ENCODE results near the gene TNS3. TPM values are rescaled to one million over a fixed set of nuclear protein-coding genes. Genes with fewer than 3 reads are reported as not detected.

Gene TNS3
- total and polyA plus RNA-seq, 2 of the 13 experiments (the other 11 are each of a cell fraction or from before 2014, with no cell fraction given): 52.9 to 55.7 TPM

DNA sequence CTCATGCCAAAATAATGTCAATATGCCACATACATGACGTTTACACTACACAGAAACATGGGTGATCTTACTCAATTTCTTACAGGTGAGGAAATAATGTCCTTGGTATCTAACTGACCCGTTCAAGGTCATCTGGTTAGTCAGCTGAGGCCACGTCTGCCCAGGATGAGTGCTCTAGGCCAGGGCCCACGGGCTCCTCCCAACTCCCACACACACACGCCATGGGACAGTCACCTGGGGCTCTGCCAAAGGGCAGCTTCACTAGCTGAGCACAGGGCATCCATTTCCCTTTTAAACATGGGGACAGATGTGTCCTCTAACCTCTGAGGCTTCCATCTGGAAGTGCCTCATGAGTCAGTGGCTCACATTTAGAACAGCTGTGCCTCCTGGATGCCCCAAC is 123.9 kb downstream of the TNS3 start (continued):
- TF ChIP-seq, protein P1, sequence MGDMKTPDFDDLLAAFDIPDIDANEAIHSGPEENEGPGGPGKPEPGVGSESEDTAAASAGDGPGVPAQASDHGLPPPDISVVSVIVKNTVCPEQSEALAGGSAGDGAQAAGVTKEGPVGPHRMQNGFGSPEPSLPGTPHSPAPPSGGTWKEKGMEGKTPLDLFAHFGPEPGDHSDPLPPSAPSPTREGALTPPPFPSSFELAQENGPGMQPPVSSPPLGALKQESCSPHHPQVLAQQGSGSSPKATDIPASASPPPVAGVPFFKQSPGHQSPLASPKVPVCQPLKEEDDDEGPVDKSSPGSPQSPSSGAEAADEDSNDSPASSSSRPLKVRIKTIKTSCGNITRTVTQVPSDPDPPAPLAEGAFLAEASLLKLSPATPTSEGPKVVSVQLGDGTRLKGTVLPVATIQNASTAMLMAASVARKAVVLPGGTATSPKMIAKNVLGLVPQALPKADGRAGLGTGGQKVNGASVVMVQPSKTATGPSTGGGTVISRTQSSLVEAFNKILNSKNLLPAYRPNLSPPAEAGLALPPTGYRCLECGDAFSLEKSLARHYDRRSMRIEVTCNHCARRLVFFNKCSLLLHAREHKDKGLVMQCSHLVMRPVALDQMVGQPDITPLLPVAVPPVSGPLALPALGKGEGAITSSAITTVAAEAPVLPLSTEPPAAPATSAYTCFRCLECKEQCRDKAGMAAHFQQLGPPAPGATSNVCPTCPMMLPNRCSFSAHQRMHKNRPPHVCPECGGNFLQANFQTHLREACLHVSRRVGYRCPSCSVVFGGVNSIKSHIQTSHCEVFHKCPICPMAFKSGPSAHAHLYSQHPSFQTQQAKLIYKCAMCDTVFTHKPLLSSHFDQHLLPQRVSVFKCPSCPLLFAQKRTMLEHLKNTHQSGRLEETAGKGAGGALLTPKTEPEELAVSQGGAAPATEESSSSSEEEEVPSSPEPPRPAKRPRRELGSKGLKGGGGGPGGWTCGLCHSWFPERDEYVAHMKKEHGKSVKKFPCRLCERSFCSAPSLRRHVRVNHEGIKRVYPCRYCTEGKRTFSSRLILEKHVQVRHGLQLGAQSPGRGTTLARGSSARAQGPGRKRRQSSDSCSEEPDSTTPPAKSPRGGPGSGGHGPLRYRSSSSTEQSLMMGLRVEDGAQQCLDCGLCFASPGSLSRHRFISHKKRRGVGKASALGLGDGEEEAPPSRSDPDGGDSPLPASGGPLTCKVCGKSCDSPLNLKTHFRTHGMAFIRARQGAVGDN (CRISPR knock-in tag; IDR thresholded peaks at IDR 0.05): peak; percentile 44
- TF ChIP-seq ZNF550 (CRISPR knock-in tag; IDR thresholded peaks at IDR 0.05; ENCODE audit: borderline replicate concordance) (no peak), EED (CRISPR knock-in tag; IDR thresholded peaks at IDR 0.05) (no peak), MTA3 (CRISPR knock-in tag; IDR thresholded peaks at IDR 0.05) (no peak), ZNF12 (CRISPR knock-in tag; IDR thresholded peaks at IDR 0.05) (no peak), ARNTL (CRISPR knock-in tag; IDR thresholded peaks at IDR 0.05) (no peak), FOSL2 (CRISPR knock-in tag; IDR thresholded peaks at IDR 0.05) (peak; percentile 58), ZNF839 (CRISPR knock-in tag; IDR thresholded peaks at IDR 0.05; ENCODE audit: borderline replicate concordance) (no peak), HNRNPL (IDR thresholded peaks at IDR 0.05; ENCODE audit: low read depth, low read length) (no peak), PPARG (CRISPR knock-in tag; conservative IDR thresholded peaks at IDR 0.05) (no peak), NR3C1 (CRISPR knock-in tag; IDR thresholded peaks at IDR 0.05) (no peak), ZNF552 (CRISPR knock-in tag; IDR thresholded peaks at IDR 0.05; ENCODE audit: borderline replicate concordance) (no peak), ARNT (IDR thresholded peaks at IDR 0.05) (no peak), RARG (CRISPR knock-in tag; IDR thresholded peaks at IDR 0.05; ENCODE audit: low read depth) (no peak), NR2C2 (CRISPR knock-in tag; IDR thresholded peaks at IDR 0.05; ENCODE audit: borderline replicate concordance) (peak; percentile 32; the same call in 1 of the 2 replicates), BCL6 (CRISPR knock-in tag; IDR thresholded peaks at IDR 0.05) (no peak)
- TF ChIP-seq, protein P2, sequence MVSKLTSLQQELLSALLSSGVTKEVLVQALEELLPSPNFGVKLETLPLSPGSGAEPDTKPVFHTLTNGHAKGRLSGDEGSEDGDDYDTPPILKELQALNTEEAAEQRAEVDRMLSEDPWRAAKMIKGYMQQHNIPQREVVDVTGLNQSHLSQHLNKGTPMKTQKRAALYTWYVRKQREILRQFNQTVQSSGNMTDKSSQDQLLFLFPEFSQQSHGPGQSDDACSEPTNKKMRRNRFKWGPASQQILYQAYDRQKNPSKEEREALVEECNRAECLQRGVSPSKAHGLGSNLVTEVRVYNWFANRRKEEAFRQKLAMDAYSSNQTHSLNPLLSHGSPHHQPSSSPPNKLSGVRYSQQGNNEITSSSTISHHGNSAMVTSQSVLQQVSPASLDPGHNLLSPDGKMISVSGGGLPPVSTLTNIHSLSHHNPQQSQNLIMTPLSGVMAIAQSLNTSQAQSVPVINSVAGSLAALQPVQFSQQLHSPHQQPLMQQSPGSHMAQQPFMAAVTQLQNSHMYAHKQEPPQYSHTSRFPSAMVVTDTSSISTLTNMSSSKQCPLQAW (CRISPR knock-in tag; IDR thresholded peaks at IDR 0.05): no peak
- TF ChIP-seq, protein P3, sequence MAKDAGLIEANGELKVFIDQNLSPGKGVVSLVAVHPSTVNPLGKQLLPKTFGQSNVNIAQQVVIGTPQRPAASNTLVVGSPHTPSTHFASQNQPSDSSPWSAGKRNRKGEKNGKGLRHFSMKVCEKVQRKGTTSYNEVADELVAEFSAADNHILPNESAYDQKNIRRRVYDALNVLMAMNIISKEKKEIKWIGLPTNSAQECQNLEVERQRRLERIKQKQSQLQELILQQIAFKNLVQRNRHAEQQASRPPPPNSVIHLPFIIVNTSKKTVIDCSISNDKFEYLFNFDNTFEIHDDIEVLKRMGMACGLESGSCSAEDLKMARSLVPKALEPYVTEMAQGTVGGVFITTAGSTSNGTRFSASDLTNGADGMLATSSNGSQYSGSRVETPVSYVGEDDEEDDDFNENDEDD (CRISPR knock-in tag; IDR thresholded peaks at IDR 0.05; ENCODE audit: borderline replicate concordance): no peak
- TF ChIP-seq, protein P4, sequence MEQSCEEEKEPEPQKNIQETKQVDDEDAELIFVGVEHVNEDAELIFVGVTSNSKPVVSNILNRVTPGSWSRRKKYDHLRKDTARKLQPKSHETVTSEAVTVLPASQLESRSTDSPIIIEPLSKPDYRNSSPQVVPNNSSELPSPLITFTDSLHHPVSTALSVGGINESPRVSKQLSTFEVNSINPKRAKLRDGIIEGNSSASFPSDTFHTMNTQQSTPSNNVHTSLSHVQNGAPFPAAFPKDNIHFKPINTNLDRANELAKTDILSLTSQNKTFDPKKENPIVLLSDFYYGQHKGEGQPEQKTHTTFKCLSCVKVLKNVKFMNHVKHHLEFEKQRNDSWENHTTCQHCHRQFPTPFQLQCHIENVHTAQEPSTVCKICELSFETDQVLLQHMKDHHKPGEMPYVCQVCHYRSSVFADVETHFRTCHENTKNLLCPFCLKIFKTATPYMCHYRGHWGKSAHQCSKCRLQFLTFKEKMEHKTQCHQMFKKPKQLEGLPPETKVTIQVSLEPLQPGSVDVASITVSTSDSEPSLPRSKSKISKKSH (CRISPR knock-in tag; IDR thresholded peaks at IDR 0.05; ENCODE audit: borderline replicate concordance): no peak
- TF ChIP-seq, protein P5, sequence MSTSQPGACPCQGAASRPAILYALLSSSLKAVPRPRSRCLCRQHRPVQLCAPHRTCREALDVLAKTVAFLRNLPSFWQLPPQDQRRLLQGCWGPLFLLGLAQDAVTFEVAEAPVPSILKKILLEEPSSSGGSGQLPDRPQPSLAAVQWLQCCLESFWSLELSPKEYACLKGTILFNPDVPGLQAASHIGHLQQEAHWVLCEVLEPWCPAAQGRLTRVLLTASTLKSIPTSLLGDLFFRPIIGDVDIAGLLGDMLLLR (CRISPR knock-in tag; IDR thresholded peaks at IDR 0.05): no peak
- TF ChIP-seq, protein P6, sequence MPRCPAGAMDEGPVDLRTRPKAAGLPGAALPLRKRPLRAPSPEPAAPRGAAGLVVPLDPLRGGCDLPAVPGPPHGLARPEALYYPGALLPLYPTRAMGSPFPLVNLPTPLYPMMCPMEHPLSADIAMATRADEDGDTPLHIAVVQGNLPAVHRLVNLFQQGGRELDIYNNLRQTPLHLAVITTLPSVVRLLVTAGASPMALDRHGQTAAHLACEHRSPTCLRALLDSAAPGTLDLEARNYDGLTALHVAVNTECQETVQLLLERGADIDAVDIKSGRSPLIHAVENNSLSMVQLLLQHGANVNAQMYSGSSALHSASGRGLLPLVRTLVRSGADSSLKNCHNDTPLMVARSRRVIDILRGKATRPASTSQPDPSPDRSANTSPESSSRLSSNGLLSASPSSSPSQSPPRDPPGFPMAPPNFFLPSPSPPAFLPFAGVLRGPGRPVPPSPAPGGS (CRISPR knock-in tag; IDR thresholded peaks at IDR 0.05): no peak

Data from HepG2 (cell line).